ENCODE data around the gene CYTH4. TPM values are rescaled to one million over a fixed set of nuclear protein-coding genes. Genes with fewer than 3 reads are reported as not detected.

The CYTH4 gene
- total RNA-seq, 2 donors from 2014 or later: 2.3 to 7.9 TPM

GRCh38 chr22:37244114-37244921, 38.0 kb upstream of the CYTH4 start, which contains the start of gene RAC2:
Gene RAC2 (minus strand): TSS chr22:37244269. CDS start chr22:37244148, 121 bp downstream.
- Histone ChIP-seq H3K27me3 (peaks cover 0 to 7% of the 10 kb centered on the region in 2 donors), H3K36me3 (replicated peaks in 1 of 2; ENCODE audit: insufficient read depth in 1 of 2, low read depth in 2 of 2) (no peaks in the 10 kb centered on the region), H3K4me1 (peaks cover 3% of the 10 kb centered on the region), H3K27ac (peak within 1 kb of the TSS in 1 of 4 donors; percentile 22), H3K9me3 (no peaks in the 10 kb centered on the region), H3K4me3 (no peak within 1 kb of the TSS)
- TF ChIP-seq POLR2A (IDR thresholded peaks at IDR 0.05) (peak in 2 of 3 donors; percentile 23 to 40), CTCF (IDR thresholded peaks at IDR 0.05) (no peak)
- peak; percentile 35 to 70 (median 54) for DNase-seq
- peak; percentile 32 for ATAC-seq
- intact Hi-C loops (cut with DNase I): no loop called here
- WGBS, 2 donors: 14 to 15% methylated on average over 18 to 21 of the region's 23 CpGs

- TF ChIP-seq POLR2A (IDR thresholded peaks at IDR 0.05) (no peak), CTCF (IDR thresholded peaks at IDR 0.05) (no peak)
- intact Hi-C loops (cut with DNase I): no loop called here
- Histone ChIP-seq H3K4me3 (no peak overlapping the region), H3K4me1 (peaks cover 3% of the 10 kb centered on the region), H3K9me3 (no peaks in the 10 kb centered on the region), H3K36me3 (replicated peaks in 1 of 2; ENCODE audit: insufficient read depth in 1 of 2, low read depth in 2 of 2) (no peaks in the 10 kb centered on the region), H3K27me3 (peaks cover 0 to 7% of the 10 kb centered on the region in 2 donors), H3K27ac (no peak overlapping the region)
- 52 to 58% methylated on average over 20 to 22 of the region's 22 CpGs for WGBS, 2 donors
- no peak for DNase-seq
- ATAC-seq: no peak
These were observed 37.2 kb upstream of the CYTH4 start for GRCh38 chr22:37244922-37245722.

GRCh38 chr22:37245740-37246139, 36.6 kb upstream of the CYTH4 start:
- 56 to 62% methylated on average over 6 of the region's 6 CpGs for WGBS, 2 donors
- ATAC-seq (no peak), DNase-seq (no peak)
- Histone ChIP-seq H3K27ac (no peak overlapping the region), H3K4me1 (peaks cover 3% of the 10 kb centered on the region), H3K4me3 (no peak overlapping the region), H3K36me3 (replicated peaks in 1 of 2; ENCODE audit: insufficient read depth in 1 of 2, low read depth in 2 of 2) (no peaks in the 10 kb centered on the region), H3K9me3 (no peaks in the 10 kb centered on the region), H3K27me3 (peaks cover 0 to 7% of the 10 kb centered on the region in 2 donors)
- intact Hi-C loops (cut with DNase I): no loop called here
- no peak for TF ChIP-seq CTCF (IDR thresholded peaks at IDR 0.05)
- TF ChIP-seq POLR2A (IDR thresholded peaks at IDR 0.05): no peak

GRCh38 chr22:37248251-37248650, 34.1 kb upstream of the CYTH4 start:
- Histone ChIP-seq H3K4me3 (no peak overlapping the region), H3K27ac (no peak overlapping the region), H3K9me3 (no peaks in the 10 kb centered on the region), H3K4me1 (peaks cover 3% of the 10 kb centered on the region), H3K27me3 (peaks cover 0 to 7% of the 10 kb centered on the region in 2 donors), H3K36me3 (replicated peaks in 1 of 2; ENCODE audit: insufficient read depth in 1 of 2, low read depth in 2 of 2) (no peaks in the 10 kb centered on the region)
- no peak for DNase-seq
- no peak for TF ChIP-seq POLR2A (IDR thresholded peaks at IDR 0.05)
- TF ChIP-seq CTCF (IDR thresholded peaks at IDR 0.05): no peak
- intact Hi-C loops (cut with DNase I): no loop called here
- 49 to 53% methylated on average over 6 of the region's 6 CpGs for WGBS, 2 donors
- ATAC-seq: no peak
